ENCODE measurements around the gene RC3H2.

DNA sequence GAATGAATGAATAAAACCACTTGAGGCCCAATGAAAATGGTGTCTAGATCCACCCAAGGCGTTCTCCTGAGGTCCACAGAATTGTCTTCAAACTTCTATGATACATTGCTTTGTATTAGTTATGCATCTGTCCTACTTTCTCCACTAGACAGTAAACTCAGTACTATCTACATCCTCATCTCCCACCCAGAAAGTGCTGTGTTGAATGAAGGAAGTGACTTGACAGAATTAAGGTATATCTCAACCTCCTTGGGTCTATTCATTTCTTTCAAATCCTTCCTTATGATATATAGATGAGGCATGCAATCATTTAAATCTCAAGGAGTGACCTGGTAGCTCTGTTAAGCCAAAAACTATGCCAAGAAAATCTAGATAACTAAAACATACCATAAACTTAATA lies 61.0 kb downstream of the RC3H2 start:
- TF ChIP-seq EP300 (IDR thresholded peaks at IDR 0.05): no peak
- TF ChIP-seq, protein P1, sequence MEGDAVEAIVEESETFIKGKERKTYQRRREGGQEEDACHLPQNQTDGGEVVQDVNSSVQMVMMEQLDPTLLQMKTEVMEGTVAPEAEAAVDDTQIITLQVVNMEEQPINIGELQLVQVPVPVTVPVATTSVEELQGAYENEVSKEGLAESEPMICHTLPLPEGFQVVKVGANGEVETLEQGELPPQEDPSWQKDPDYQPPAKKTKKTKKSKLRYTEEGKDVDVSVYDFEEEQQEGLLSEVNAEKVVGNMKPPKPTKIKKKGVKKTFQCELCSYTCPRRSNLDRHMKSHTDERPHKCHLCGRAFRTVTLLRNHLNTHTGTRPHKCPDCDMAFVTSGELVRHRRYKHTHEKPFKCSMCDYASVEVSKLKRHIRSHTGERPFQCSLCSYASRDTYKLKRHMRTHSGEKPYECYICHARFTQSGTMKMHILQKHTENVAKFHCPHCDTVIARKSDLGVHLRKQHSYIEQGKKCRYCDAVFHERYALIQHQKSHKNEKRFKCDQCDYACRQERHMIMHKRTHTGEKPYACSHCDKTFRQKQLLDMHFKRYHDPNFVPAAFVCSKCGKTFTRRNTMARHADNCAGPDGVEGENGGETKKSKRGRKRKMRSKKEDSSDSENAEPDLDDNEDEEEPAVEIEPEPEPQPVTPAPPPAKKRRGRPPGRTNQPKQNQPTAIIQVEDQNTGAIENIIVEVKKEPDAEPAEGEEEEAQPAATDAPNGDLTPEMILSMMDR (IDR thresholded peaks at IDR 0.05): no peak
